Thoracic aorta (tissue), 2 donors: ENCODE results near the gene GJA3. TPM values are rescaled to one million over a fixed set of nuclear protein-coding genes. Genes with fewer than 3 reads are reported as not detected.

Experiments used
- ATAC-seq: fragments of 150-250 bp; one replicate; pipeline ENCODE4 v1.8.0; 2017; ENCODE audit warnings: low read depth; ENCODE audit not compliant: insufficient number of reproducible peaks, low FRiP score
- DNase-seq: peaks from one replicate; pipeline ENCODE4 v3.0.0-alpha.2; 2020; ENCODE audit warnings: low spot score
- H3K27ac ChIP-seq, 2 donors: fragments of 200-600 bp; sonication (generic); 1 replicate in 1 of 2; 2 replicates in 1 of 2; pipeline ENCODE4 v1.5.1; 2016; ENCODE audit warnings: mild to moderate bottlenecking in 2 of 2, moderate library complexity in 2 of 2
- H3K27me3 ChIP-seq: fragments of 200-600 bp; sonication (generic); replicated peaks from 2 replicates; pipeline ENCODE4 v1.6.0; 2016; ENCODE audit warnings: mild to moderate bottlenecking; ENCODE audit not compliant: insufficient read depth
- H3K36me3 ChIP-seq: fragments of 200-600 bp; sonication (generic); one replicate; pipeline ENCODE4 v1.5.1; 2016
- H3K4me1 ChIP-seq, 2 donors: fragments of 200-600 bp; sonication (generic); 1 replicate in 1 of 2; 2 replicates in 1 of 2; pipeline versions ENCODE4 v1.5.1 to v1.6.0; 2016; ENCODE audit warnings: low read depth in 2 of 2, mild to moderate bottlenecking in 1 of 2; ENCODE audit not compliant: control insufficient read depth in 1 of 2
- H3K4me3 ChIP-seq: fragments of 200-600 bp; sonication (generic); 2 replicates; pipeline ENCODE4 v1.5.1; 2016; ENCODE audit warnings: mild to moderate bottlenecking
- H3K9me3 ChIP-seq: fragments of 200-600 bp; sonication (generic); 2 replicates; pipeline ENCODE4 v1.5.1; 2016
- CTCF ChIP-seq: fragments of 200-600 bp; sonication (generic); IDR thresholded peaks from one replicate; pipeline ENCODE4 v1.5.1; 2019; ENCODE audit warnings: antibody characterized with exemption
- total RNA-seq, 2 donors: library from RNA; depleted of rRNA; stranded (reverse); fragments of >200 nt; gene quantifications; one replicate each; pipeline versions ENCODE4 v1.1.0 to v1.2.3, GENCODE V29; 2016

GJA3 gene
- total RNA-seq, 2 donors from 2014 or later = under 0.01 TPM; not detected in 1

GRCh38 chr13:20132052-20132634 is 28.7 kb downstream of the GJA3 start:
- Histone ChIP-seq H3K36me3 (no peaks in the 10 kb centered on the region), H3K27me3 (peaks cover 6% of the 10 kb centered on the region), H3K4me3 (no peak overlapping the region), H3K4me1 (peaks cover 6 to 17% of the 10 kb centered on the region in 2 donors), H3K27ac (no peak overlapping the region), H3K9me3 (no peaks in the 10 kb centered on the region)
- TF ChIP-seq CTCF = no peak
- DNase-seq (no peak), ATAC-seq (no peak)

- no peak for TF ChIP-seq CTCF
- DNase-seq = no peak
- Histone ChIP-seq H3K9me3 (no peaks in the 10 kb centered on the region), H3K27ac (no peak overlapping the region), H3K27me3 (no peaks in the 10 kb centered on the region), H3K36me3 (no peaks in the 10 kb centered on the region), H3K4me1 (peaks cover 6 to 19% of the 10 kb centered on the region in 2 donors), H3K4me3 (no peak overlapping the region)
- ATAC-seq = no peak
These were observed 29.6 kb downstream of the GJA3 start for GRCh38 chr13:20131057-20131832.

GRCh38 chr13:20130652-20131051 is 30.2 kb downstream of the GJA3 start:
- no peaks in the 10 kb centered on the region for H3K27me3 ChIP-seq
- no peaks in the 10 kb centered on the region for H3K36me3 ChIP-seq
- H3K4me3 ChIP-seq = no peak overlapping the region
- DNase-seq (no peak), ATAC-seq (no peak)
- H3K27ac ChIP-seq = no peak overlapping the region
- no peak for TF ChIP-seq CTCF
- peaks cover 6 to 20% of the 10 kb centered on the region in 2 donors for H3K4me1 ChIP-seq
- no peaks in the 10 kb centered on the region for H3K9me3 ChIP-seq

GRCh38 chr13:20130012-20130411 is 30.8 kb downstream of the GJA3 start:
- DNase-seq (no peak), ATAC-seq (no peak)
- Histone ChIP-seq H3K36me3 (no peaks in the 10 kb centered on the region), H3K27me3 (no peaks in the 10 kb centered on the region), H3K27ac (no peak overlapping the region), H3K9me3 (no peaks in the 10 kb centered on the region), H3K4me1 (peaks cover 6 to 26% of the 10 kb centered on the region in 2 donors), H3K4me3 (no peak overlapping the region)
- no peak for TF ChIP-seq CTCF

GRCh38 chr13:20129076-20129475 is 31.8 kb downstream of the GJA3 start:
- TF ChIP-seq CTCF = no peak
- Histone ChIP-seq H3K36me3 (no peaks in the 10 kb centered on the region), H3K4me1 (peaks cover 6 to 27% of the 10 kb centered on the region in 2 donors), H3K27me3 (no peaks in the 10 kb centered on the region), H3K4me3 (no peak overlapping the region), H3K9me3 (no peaks in the 10 kb centered on the region), H3K27ac (no peak overlapping the region)
- ATAC-seq (no peak), DNase-seq (no peak)
